GM19467 (cell line): Measurements from ENCODE around the gene TARS3.

ENCODE experiments used
- ATAC-seq: cut with Tn5 transposase; IDR thresholded peaks from one replicate; pipeline ENCODE4 v1.9.1; 2021; ENCODE audit warnings: mild to moderate bottlenecking, moderate library complexity; ENCODE audit not compliant: unreplicated experiment

TARS3 gene

GRCh38 chr15:101608201-101608600, 116.1 kb downstream of the TARS3 start:
- ATAC-seq, result no peak

GRCh38 chr15:101607108-101607507, 117.2 kb downstream of the TARS3 start:
- ATAC-seq, result no peak

- ATAC-seq, result no peak
Observed at GRCh38 chr15:101604124-101604874, 120.0 kb downstream of the TARS3 start.
